Effector memory CD8-positive, alpha-beta T cell (primary cell): ENCODE results near the gene ATAD3A.
"Not testable (repeated sequence)": the region's sequence is repeated elsewhere in the genome, so short reads cannot be mapped to it uniquely, and the experiment has no call there.

Experiments
- ATAC-seq: fragments of 150-1000 bp; cut with Tn5 transposase; replicated peaks from 2 replicates; pipeline ENCODE4 v1.10.0; 2021; ENCODE audit warnings: mild to moderate bottlenecking, moderate library complexity
- DNase-seq, 3 experiments: peaks; one replicate each; pipeline ENCODE4 v3.0.0; 2021
- H3K27ac Mint-ChIP-seq, 2 donors: one replicate each; pipeline ENCODE4 v1.8.0; 2022; ENCODE audit warnings: mild to moderate bottlenecking in 2 of 2, mixed read lengths in 2 of 2, moderate library complexity in 2 of 2
- H3K27me3 Mint-ChIP-seq, 2 donors: one replicate each; pipeline ENCODE4 v1.8.0; 2022; ENCODE audit warnings: mixed read lengths in 2 of 2
- H3K36me3 Mint-ChIP-seq: one replicate; pipeline ENCODE4 v1.8.0; 2022; ENCODE audit warnings: mild to moderate bottlenecking, moderate library complexity, mixed read lengths; ENCODE audit not compliant: insufficient read depth
- H3K4me1 Mint-ChIP-seq, 2 donors: one replicate each; pipeline ENCODE4 v1.8.0; 2022; ENCODE audit warnings: low read depth in 2 of 2, mixed read lengths in 2 of 2
- H3K4me3 Mint-ChIP-seq, 2 donors: one replicate each; pipeline ENCODE4 v1.8.0; 2022; ENCODE audit warnings: mild to moderate bottlenecking in 2 of 2, mixed read lengths in 2 of 2, moderate library complexity in 2 of 2
- H3K9me3 Mint-ChIP-seq, 2 donors: one replicate each; pipeline ENCODE4 v1.8.0; 2022; ENCODE audit warnings: mixed read lengths in 2 of 2

ATAD3A gene

GRCh38 chr1:1481811-1482210 lies 30.2 kb upstream of the ATAD3A start:
- not testable (repeated sequence) for H3K4me1 Mint-ChIP-seq, ATAC-seq, H3K27me3 Mint-ChIP-seq, DNase-seq, H3K4me3 Mint-ChIP-seq, H3K9me3 Mint-ChIP-seq, H3K27ac Mint-ChIP-seq
- H3K36me3 Mint-ChIP-seq, result peaks cover 58% of the 10 kb centered on the region

GRCh38 chr1:1482856-1483255 lies 29.1 kb upstream of the ATAD3A start:
- no peak overlapping the region for H3K27ac Mint-ChIP-seq
- no peaks in the 10 kb centered on the region for H3K9me3 Mint-ChIP-seq
- peaks cover 52% of the 10 kb centered on the region for H3K36me3 Mint-ChIP-seq
- ATAC-seq (no peak), DNase-seq (no peak)
- H3K27me3 Mint-ChIP-seq, result no peaks in the 10 kb centered on the region
- no peak overlapping the region for H3K4me3 Mint-ChIP-seq
- peaks cover 3 to 5% of the 10 kb centered on the region in 2 donors for H3K4me1 Mint-ChIP-seq

- Mint-ChIP-seq H3K4me1 (peaks cover 3 to 5% of the 10 kb centered on the region in 2 donors), H3K36me3 (peaks cover 49% of the 10 kb centered on the region), H3K27me3 (no peaks in the 10 kb centered on the region), H3K4me3 (no peak overlapping the region), H3K9me3 (no peaks in the 10 kb centered on the region), H3K27ac (no peak overlapping the region)
- DNase-seq (no peak), ATAC-seq (no peak)
These were observed 28.2 kb upstream of the ATAD3A start for GRCh38 chr1:1483714-1484113.

GRCh38 chr1:1484976-1485750 lies 26.8 kb upstream of the ATAD3A start:
- not testable (repeated sequence) for ATAC-seq, H3K4me3 Mint-ChIP-seq, H3K27me3 Mint-ChIP-seq, H3K4me1 Mint-ChIP-seq, DNase-seq, H3K9me3 Mint-ChIP-seq
- Mint-ChIP-seq H3K36me3 (peaks cover 47% of the 10 kb centered on the region), H3K27ac (peak overlapping the region in 1 of 2 donors; percentile 49)

- DNase-seq, H3K27me3 Mint-ChIP-seq, H3K4me3 Mint-ChIP-seq, ATAC-seq, H3K9me3 Mint-ChIP-seq, H3K4me1 Mint-ChIP-seq: not testable (repeated sequence)
- Mint-ChIP-seq H3K27ac (peak overlapping the region in 1 of 2 donors; percentile 49), H3K36me3 (peaks cover 50% of the 10 kb centered on the region)
These were observed 26.1 kb upstream of the ATAD3A start for GRCh38 chr1:1485755-1486317.

GRCh38 chr1:1487701-1488100 lies 24.3 kb upstream of the ATAD3A start:
- Mint-ChIP-seq H3K4me1 (no peaks in the 10 kb centered on the region), H3K27me3 (no peaks in the 10 kb centered on the region), H3K36me3 (peaks cover 54% of the 10 kb centered on the region), H3K4me3 (no peak overlapping the region), H3K27ac (peak overlapping the region in 1 of 2 donors; percentile 75), H3K9me3 (no peaks in the 10 kb centered on the region)
- no peak for ATAC-seq
- DNase-seq, result no peak

GRCh38 chr1:1489231-1489630 lies 22.7 kb upstream of the ATAD3A start:
- Mint-ChIP-seq H3K4me3 (no peak overlapping the region), H3K9me3 (peaks cover 0 to 2% of the 10 kb centered on the region in 2 donors), H3K4me1 (no peaks in the 10 kb centered on the region), H3K27me3 (no peaks in the 10 kb centered on the region), H3K27ac (no peak overlapping the region), H3K36me3 (peaks cover 49% of the 10 kb centered on the region)
- ATAC-seq, result no peak
- DNase-seq, result no peak

GRCh38 chr1:1489861-1490260 lies 22.1 kb upstream of the ATAD3A start:
- ATAC-seq (no peak), DNase-seq (no peak)
- H3K36me3 Mint-ChIP-seq, result peaks cover 45% of the 10 kb centered on the region
- peaks cover 0 to 2% of the 10 kb centered on the region in 2 donors for H3K9me3 Mint-ChIP-seq
- H3K27me3 Mint-ChIP-seq, result no peaks in the 10 kb centered on the region
- no peaks in the 10 kb centered on the region for H3K4me1 Mint-ChIP-seq
- no peak overlapping the region for H3K27ac Mint-ChIP-seq
- H3K4me3 Mint-ChIP-seq, result no peak overlapping the region

GRCh38 chr1:1490633-1491230 lies 21.2 kb upstream of the ATAD3A start:
- H3K36me3 Mint-ChIP-seq, result peaks cover 41% of the 10 kb centered on the region
- peaks cover 0 to 2% of the 10 kb centered on the region in 2 donors for H3K9me3 Mint-ChIP-seq
- DNase-seq, result no peak
- H3K4me1 Mint-ChIP-seq, result no peaks in the 10 kb centered on the region
- no peak for ATAC-seq
- no peaks in the 10 kb centered on the region for H3K27me3 Mint-ChIP-seq
- H3K27ac Mint-ChIP-seq, result no peak overlapping the region
- H3K4me3 Mint-ChIP-seq, result no peak overlapping the region

- no peak overlapping the region for H3K4me3 Mint-ChIP-seq
- ATAC-seq, result no peak
- H3K27me3 Mint-ChIP-seq, result no peaks in the 10 kb centered on the region
- no peak for DNase-seq
- H3K9me3 Mint-ChIP-seq, result peaks cover 0 to 2% of the 10 kb centered on the region in 2 donors
- no peaks in the 10 kb centered on the region for H3K4me1 Mint-ChIP-seq
- peaks cover 41% of the 10 kb centered on the region for H3K36me3 Mint-ChIP-seq
- no peak overlapping the region for H3K27ac Mint-ChIP-seq
These were observed 20.4 kb upstream of the ATAD3A start for GRCh38 chr1:1491601-1492000.

GRCh38 chr1:1494311-1494710 lies 17.7 kb upstream of the ATAD3A start:
- not testable (repeated sequence) for ATAC-seq, H3K9me3 Mint-ChIP-seq, H3K27ac Mint-ChIP-seq, H3K4me3 Mint-ChIP-seq, DNase-seq, H3K27me3 Mint-ChIP-seq, H3K4me1 Mint-ChIP-seq
- H3K36me3 Mint-ChIP-seq, result peaks cover 34% of the 10 kb centered on the region

- not testable (repeated sequence) for H3K9me3 Mint-ChIP-seq, H3K27ac Mint-ChIP-seq, ATAC-seq, H3K27me3 Mint-ChIP-seq, H3K4me1 Mint-ChIP-seq, DNase-seq, H3K4me3 Mint-ChIP-seq
- peaks cover 24% of the 10 kb centered on the region for H3K36me3 Mint-ChIP-seq
These were observed 16.4 kb upstream of the ATAD3A start for GRCh38 chr1:1495461-1495975.

- H3K4me3 Mint-ChIP-seq, result peak overlapping the region; percentile 77 to 84
- ATAC-seq (peak; percentile 65), DNase-seq (peak; percentile 65 to 72 (median 68))
- H3K36me3 Mint-ChIP-seq, H3K27me3 Mint-ChIP-seq, H3K9me3 Mint-ChIP-seq: not testable (repeated sequence)
- peaks cover 7 to 12% of the 10 kb centered on the region in 2 donors for H3K4me1 Mint-ChIP-seq
- H3K27ac Mint-ChIP-seq, result peak overlapping the region; percentile 86 to 90
These were observed 7.1 kb upstream of the ATAD3A start for GRCh38 chr1:1504777-1505365.
